Esophagus squamous epithelium (tissue), 5 donors: ENCODE data around the gene TMC3. TPM values are rescaled to one million over a fixed set of nuclear protein-coding genes. Genes with fewer than 3 reads are reported as not detected.

Experiments used
- DNase-seq: peaks from one replicate; lab custom pipeline; 2025; lab: John Stamatoyannopoulos, UW
- H3K27ac ChIP-seq, 4 donors: fragments of 200-600 bp; sonication (generic); one replicate each; pipeline ENCODE4 v1.5.1; 2016 to 2019; ENCODE audit warnings: mild to moderate bottlenecking in 1 of 4
- H3K27me3 ChIP-seq, 4 donors: fragments of 200-600 bp; sonication (generic); 1 replicate in 3 of 4; 2 replicates in 1 of 4; pipeline versions ENCODE4 v1.5.1 to v1.6.0; 2017 to 2021; ENCODE audit warnings: antibody characterized with exemption in 1 of 4
- H3K36me3 ChIP-seq, 3 donors: fragments of 200-600 bp; sonication (generic); one replicate each; pipeline ENCODE4 v1.5.1; 2016 to 2019
- H3K4me1 ChIP-seq, 3 donors: fragments of 200-600 bp; sonication (generic); one replicate each; pipeline ENCODE4 v1.5.1; 2017 to 2019
- H3K4me3 ChIP-seq, 4 donors: fragments of 200-600 bp; sonication (generic); 1 replicate in 3 of 4; 2 replicates in 1 of 4; pipeline ENCODE4 v1.5.1; 2016 to 2019; ENCODE audit warnings: mild to moderate bottlenecking in 2 of 4, moderate library complexity in 1 of 4
- H3K9me3 ChIP-seq, 3 donors: fragments of 200-600 bp; sonication (generic); one replicate each; pipeline ENCODE4 v1.5.1; 2016 to 2019
- POLR2A ChIP-seq, 4 donors: fragments of 450-650 bp; IDR thresholded peaks; one replicate each; pipeline ENCODE4 v1.6.1; 2017; ENCODE audit warnings: antibody characterized with exemption in 4 of 4, mild to moderate bottlenecking in 4 of 4, moderate library complexity in 3 of 4
- WGBS, 2 donors: methylation state at CpG; one replicate each; pipeline ENCODE4 v1.1.5; 2018; 5-methylcytosine and 5-hydroxymethylcytosine counted together
- intact Hi-C: fragments of 100-400 bp; cut with DNase I; formaldehyde crosslinking; loops from one replicate; pipeline ENCODE4 v1.15.0; 2022
- total RNA-seq, 4 donors: library from RNA; depleted of rRNA; stranded (reverse); fragments of >200 nt; gene quantifications; one replicate each; pipeline ENCODE4 v1.1.0, GENCODE V29; 2016
- TF ChIP-seq, protein P1 (sequence below), 6 experiments: fragments of 450-650 bp in 4 of 6; fragments of 200-600 bp in 2 of 6; sonication (generic) in 2 of 6; IDR thresholded peaks; one replicate each; pipeline ENCODE4 v1.5.1; 2016 to 2019; ENCODE audit warnings: antibody characterized with exemption in 6 of 6, mild to moderate bottlenecking in 4 of 6, moderate library complexity in 4 of 6
- donor health status: DM: yes; HTN: yes; CAD: no.

TMC3 gene
- total RNA-seq, 4 donors from 2014 or later: not detected

DNA sequence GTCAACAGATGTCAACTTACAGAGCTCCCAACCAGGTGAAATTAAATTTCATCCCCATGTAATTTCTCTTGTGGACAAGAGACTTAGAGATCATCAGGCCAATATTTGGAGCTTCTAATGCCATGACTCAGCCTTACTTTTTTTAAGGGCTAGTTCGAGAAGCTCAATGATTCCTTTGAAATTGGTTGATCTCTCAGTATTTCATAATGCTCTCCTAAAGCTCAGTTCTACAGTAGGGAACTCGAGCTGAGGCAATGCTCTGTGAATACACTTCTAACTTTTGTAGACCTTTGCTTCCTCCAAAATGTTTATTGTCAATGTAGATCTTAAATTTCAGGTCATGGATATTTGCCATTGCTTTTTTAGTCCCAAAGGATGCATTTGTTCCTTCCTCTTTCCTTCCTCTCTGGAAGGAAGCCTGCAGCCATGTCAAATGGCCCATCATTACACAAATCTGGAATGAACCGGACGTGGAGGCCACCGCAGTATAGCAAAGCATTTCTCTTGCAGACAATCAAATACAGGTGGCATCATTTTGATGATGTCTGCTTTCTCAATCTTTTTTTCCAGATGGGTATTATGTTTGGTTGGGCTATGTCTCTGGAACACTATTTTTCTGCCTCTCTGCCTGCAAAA, 78.4 kb downstream of the TMC3 start:
- Histone ChIP-seq H3K27ac (peak overlapping the region; percentile 32 to 85 (median 75)), H3K4me1 (peaks cover 0 to 57% (median 23%) of the 10 kb centered on the region in 3 donors), H3K4me3 (no peak overlapping the region), H3K9me3 (no peaks in the 10 kb centered on the region), H3K27me3 (no peaks in the 10 kb centered on the region), H3K36me3 (peaks cover 0 to 21% (median 0%) of the 10 kb centered on the region in 3 donors)
- no peak for DNase-seq
- 54 to 76% methylated on average over 5 of the region's 5 CpGs for WGBS, 2 donors
- TF ChIP-seq, protein P1, sequence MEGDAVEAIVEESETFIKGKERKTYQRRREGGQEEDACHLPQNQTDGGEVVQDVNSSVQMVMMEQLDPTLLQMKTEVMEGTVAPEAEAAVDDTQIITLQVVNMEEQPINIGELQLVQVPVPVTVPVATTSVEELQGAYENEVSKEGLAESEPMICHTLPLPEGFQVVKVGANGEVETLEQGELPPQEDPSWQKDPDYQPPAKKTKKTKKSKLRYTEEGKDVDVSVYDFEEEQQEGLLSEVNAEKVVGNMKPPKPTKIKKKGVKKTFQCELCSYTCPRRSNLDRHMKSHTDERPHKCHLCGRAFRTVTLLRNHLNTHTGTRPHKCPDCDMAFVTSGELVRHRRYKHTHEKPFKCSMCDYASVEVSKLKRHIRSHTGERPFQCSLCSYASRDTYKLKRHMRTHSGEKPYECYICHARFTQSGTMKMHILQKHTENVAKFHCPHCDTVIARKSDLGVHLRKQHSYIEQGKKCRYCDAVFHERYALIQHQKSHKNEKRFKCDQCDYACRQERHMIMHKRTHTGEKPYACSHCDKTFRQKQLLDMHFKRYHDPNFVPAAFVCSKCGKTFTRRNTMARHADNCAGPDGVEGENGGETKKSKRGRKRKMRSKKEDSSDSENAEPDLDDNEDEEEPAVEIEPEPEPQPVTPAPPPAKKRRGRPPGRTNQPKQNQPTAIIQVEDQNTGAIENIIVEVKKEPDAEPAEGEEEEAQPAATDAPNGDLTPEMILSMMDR (IDR thresholded peaks at IDR 0.05): no peak
- TF ChIP-seq POLR2A (IDR thresholded peaks at IDR 0.05): no peak
- intact Hi-C loops: no loop called here

DNA sequence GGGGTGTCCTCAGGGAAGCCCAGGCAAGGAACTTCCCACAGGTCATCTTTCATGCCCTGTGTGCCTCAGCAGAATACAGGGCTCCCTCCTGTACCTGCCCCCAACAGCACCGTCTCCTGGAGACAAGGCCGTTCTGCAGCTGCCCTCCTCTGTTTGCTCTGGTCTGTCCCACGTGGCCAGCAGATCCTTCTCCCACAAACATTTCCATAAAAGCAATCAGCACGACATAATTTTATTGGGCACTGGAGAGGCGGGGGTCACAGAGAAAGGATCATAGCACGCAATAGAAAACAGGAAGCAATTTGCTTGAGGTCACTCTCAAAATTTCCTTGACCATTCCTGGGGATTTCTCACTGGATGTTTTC, 79.5 kb downstream of the TMC3 start:
- Histone ChIP-seq H3K27ac (peak overlapping the region; percentile 26 to 81 (median 60)), H3K4me3 (peak overlapping the region in 1 of 4 donors; percentile 27), H3K4me1 (peaks cover 0 to 57% (median 23%) of the 10 kb centered on the region in 3 donors), H3K27me3 (no peaks in the 10 kb centered on the region), H3K9me3 (no peaks in the 10 kb centered on the region), H3K36me3 (peaks cover 0 to 14% (median 0%) of the 10 kb centered on the region in 3 donors)
- TF ChIP-seq POLR2A (IDR thresholded peaks at IDR 0.05): no peak
- TF ChIP-seq, protein P1 (IDR thresholded peaks at IDR 0.05): no peak
- DNase-seq: no peak
- intact Hi-C loops: no loop called here
- WGBS, 2 donors: 57 to 75% methylated on average over 3 to 4 of the region's 6 CpGs

DNA sequence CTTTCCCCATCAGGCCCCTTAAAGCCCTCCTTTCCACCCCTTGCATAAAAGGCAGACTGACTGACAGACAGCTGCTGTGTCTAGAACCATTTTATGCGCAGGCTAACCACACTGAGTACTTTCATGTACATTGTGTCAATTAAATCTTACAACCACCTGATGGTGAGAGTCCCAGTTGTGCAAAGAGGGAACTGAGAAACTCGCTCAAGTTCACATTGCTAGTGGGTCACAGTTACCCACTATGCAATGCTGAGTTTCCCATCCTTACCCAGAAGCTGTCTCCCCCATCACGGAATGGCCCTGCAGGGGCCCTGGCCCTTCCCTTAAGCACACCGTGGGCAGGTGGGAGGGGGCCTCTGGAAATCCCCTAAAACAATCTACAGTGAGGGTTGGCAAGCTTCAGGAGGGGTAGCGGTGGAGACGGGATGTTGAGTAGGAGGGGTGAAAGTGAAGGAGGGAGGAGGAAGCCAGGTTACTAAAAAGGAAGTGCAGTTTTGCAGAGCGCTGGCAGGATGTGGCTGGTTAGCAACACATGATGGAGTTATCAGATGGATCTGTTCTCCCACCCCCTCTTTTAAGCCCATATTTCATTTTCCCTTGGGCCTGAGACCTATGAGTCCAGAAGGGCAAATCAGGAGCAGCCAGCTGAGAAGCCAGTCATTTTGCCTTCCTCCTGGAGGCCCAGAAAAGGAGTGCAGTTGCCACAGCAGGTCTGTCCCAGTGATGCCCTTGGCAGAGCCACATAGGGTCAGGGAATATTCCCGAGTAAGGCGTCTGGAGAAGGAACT, 80.1 kb downstream of the TMC3 start:
- peak overlapping the region in 1 of 4 donors; percentile 32 for H3K4me3 ChIP-seq
- H3K9me3 ChIP-seq: no peaks in the 10 kb centered on the region
- TF ChIP-seq, protein P1 (IDR thresholded peaks at IDR 0.05): no peak
- TF ChIP-seq POLR2A (IDR thresholded peaks at IDR 0.05): peak in 1 of 4 donors; percentile 46
- DNase-seq: no peak
- peak overlapping the region; percentile 26 to 81 (median 60) for H3K27ac ChIP-seq
- WGBS, 2 donors: 63 to 71% methylated on average over 5 to 9 of the region's 9 CpGs
- peaks cover 0 to 56% (median 23%) of the 10 kb centered on the region in 3 donors for H3K4me1 ChIP-seq
- H3K27me3 ChIP-seq: no peaks in the 10 kb centered on the region
- H3K36me3 ChIP-seq: peaks cover 0 to 11% (median 0%) of the 10 kb centered on the region in 3 donors
- intact Hi-C loops: no loop called here

DNA sequence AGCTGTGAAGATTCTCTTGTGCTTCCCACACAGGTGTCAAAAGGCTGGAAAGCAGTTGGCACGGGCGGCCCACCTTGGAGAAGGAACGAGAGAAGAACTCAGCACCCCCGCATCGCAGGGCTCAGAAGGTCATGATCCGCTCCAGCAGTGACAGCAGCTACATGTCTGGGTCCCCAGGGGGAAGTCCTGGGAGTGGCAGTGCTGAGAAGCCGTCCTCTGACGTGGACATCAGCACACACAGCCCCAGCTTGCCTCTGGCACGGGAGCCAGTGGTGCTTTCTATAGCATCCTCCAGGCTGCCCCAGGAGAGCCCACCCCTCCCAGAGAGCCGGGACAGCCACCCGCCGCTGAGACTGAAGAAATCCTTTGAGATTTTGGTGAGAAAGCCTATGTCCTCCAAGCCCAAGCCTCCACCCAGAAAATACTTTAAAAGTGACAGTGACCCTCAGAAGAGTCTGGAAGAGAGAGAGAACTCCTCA, 81.5 kb downstream of the TMC3 start:
- DNase-seq: no peak
- Histone ChIP-seq H3K4me3 (peak overlapping the region in 1 of 4 donors; percentile 32), H3K27me3 (no peaks in the 10 kb centered on the region), H3K27ac (peak overlapping the region in 3 of 4 donors; percentile 41 to 81 (median 80)), H3K9me3 (no peaks in the 10 kb centered on the region), H3K36me3 (peaks cover 0 to 11% (median 0%) of the 10 kb centered on the region in 3 donors), H3K4me1 (peaks cover 0 to 42% (median 20%) of the 10 kb centered on the region in 3 donors)
- TF ChIP-seq, protein P1 (IDR thresholded peaks at IDR 0.05): no peak
- TF ChIP-seq POLR2A (IDR thresholded peaks at IDR 0.05): peak in 1 of 4 donors; percentile 55
- intact Hi-C loops: no loop called here
- WGBS, 2 donors: 76 to 100% methylated on average over 1 to 8 of the region's 12 CpGs
